Kidney (tissue), 14 donors: ENCODE measurements around the gene ATP6V1F. TPM values are rescaled to one million over a fixed set of nuclear protein-coding genes. Genes with fewer than 3 reads are reported as not detected.
A peak's percentile ranks its signal among the peaks of the same experiment; 100 is the strongest.

Source experiments
- DNase-seq, 5 donors: peaks; one replicate each; pipeline ENCODE4 v3.0.0-alpha.2; 2013 to 2020
- FAIRE-seq: peaks from 2 replicates; lab custom pipeline; 2012; peaks lifted over from hg19 to GRCh38; lab: Jason Lieb, UNC
- H3K27ac ChIP-seq, 2 donors: one replicate each; pipeline ENCODE4 v1.7.0; 2013; ENCODE audit warnings: low read depth in 2 of 2, low read length in 2 of 2, inconsistent platforms in 1 of 2
- H3K27me3 ChIP-seq: one replicate; pipeline ENCODE4 v1.7.1; 2013; ENCODE audit warnings: low read length, inconsistent platforms; ENCODE audit not compliant: control insufficient read depth, insufficient read depth
- H3K36me3 ChIP-seq, 3 donors: one replicate each; pipeline versions ENCODE4 v1.7.0 to v1.7.1; 2013; ENCODE audit warnings: low read length in 3 of 3, control low read depth in 1 of 3, inconsistent platforms in 1 of 3; ENCODE audit not compliant: insufficient read depth in 3 of 3, control insufficient read depth in 2 of 3
- H3K4me1 ChIP-seq, 3 donors: one replicate each; pipeline versions ENCODE4 v1.7.0 to v1.7.1; 2013; ENCODE audit warnings: low read length in 3 of 3, inconsistent platforms in 1 of 3, low read depth in 1 of 3; ENCODE audit not compliant: control insufficient read depth in 2 of 3, insufficient read depth in 2 of 3
- H3K4me3 ChIP-seq, 3 donors: one replicate each; pipeline versions ENCODE4 v1.7.0 to v1.8.1; 2013; ENCODE audit warnings: low read length in 3 of 3, control low read depth in 1 of 3, inconsistent platforms in 1 of 3
- H3K9ac ChIP-seq, 3 donors: one replicate each; pipeline versions ENCODE4 v1.7.0 to v1.7.1; 2013; ENCODE audit warnings: low read length in 3 of 3, control low read depth in 1 of 3, inconsistent platforms in 1 of 3
- H3K9me3 ChIP-seq, 3 donors: one replicate each; pipeline versions ENCODE4 v1.7.0 to v1.7.1; 2013; ENCODE audit warnings: low read length in 3 of 3, control low read depth in 1 of 3, inconsistent platforms in 1 of 3; ENCODE audit not compliant: control insufficient read depth in 2 of 3, insufficient read depth in 1 of 3
- CTCF ChIP-seq: IDR thresholded peaks from 3 replicates; pipeline ENCODE4 v1.5.1; 2012; ENCODE audit warnings: mild to moderate bottlenecking, moderate library complexity, borderline replicate concordance; ENCODE audit not compliant: insufficient read depth; ENCODE audit errors: extremely low read depth
- intact Hi-C: fragments of 100-400 bp; cut with DNase I; formaldehyde crosslinking; loops from one replicate; pipeline ENCODE4 v1.11.1; 2022
- polyA plus RNA-seq: library from polyadenylated mRNA; stranded (reverse); fragments of 350-450 nt; fragmentation: Illumina TruSeq; extraction: RNeasy Lipid Tissue Mini Kit (QIAGEN cat#74804); gene quantifications from one replicate; pipeline ENCODE4 v1.2.3, GENCODE V29; 2014; ENCODE audit warnings: low read depth, low replicate concordance; ENCODE audit not compliant: insufficient read depth
- total RNA-seq: library from RNA; stranded (reverse); fragmentation: NEBNext Ultra II Directional; extraction: Animal tissue kit (Norgen Biotek cat#: 25700); gene quantifications from one replicate; pipeline ENCODE4 v1.2.1, GENCODE V29; 2021
- donor health status: control.
- donor health status: control.
- donor health status: control.
- donor health status: control.
- donor health status: control.
- donor health status: DM: yes; HTN: yes; CAD: no.
- donor health status: Normal renal cell carcinoma (clear cell type).

The ATP6V1F gene
- total and polyA plus RNA-seq, 2 donors from 2014 or later: 161 to 684 TPM

- no peaks in the 10 kb centered on the region for H3K36me3 ChIP-seq
- TF ChIP-seq CTCF: no peak
- peaks cover 0 to 2% (median 0%) of the 10 kb centered on the region in 3 donors for H3K4me1 ChIP-seq
- intact Hi-C loops: no loop called here
- H3K27ac ChIP-seq: no peak overlapping the region
- DNase-seq (peak in 2 of 5 donors; percentile 24 to 37), FAIRE-seq (no peak)
- no peak overlapping the region for H3K4me3 ChIP-seq
- H3K9ac ChIP-seq: no peak overlapping the region
- no peaks in the 10 kb centered on the region for H3K9me3 ChIP-seq
- no peaks in the 10 kb centered on the region for H3K27me3 ChIP-seq
Observed at GRCh38 chr7:128875523-128875948, 12.9 kb downstream of the ATP6V1F start.

GRCh38 chr7:128876127-128876526 is 13.5 kb downstream of the ATP6V1F start:
- TF ChIP-seq CTCF: no peak
- intact Hi-C loops: no loop called here

GRCh38 chr7:128876586-128876977 is 13.9 kb downstream of the ATP6V1F start:
- Histone ChIP-seq H3K4me1 (peaks cover 0 to 2% (median 0%) of the 10 kb centered on the region in 3 donors), H3K27me3 (no peaks in the 10 kb centered on the region), H3K36me3 (no peaks in the 10 kb centered on the region), H3K9ac (no peak overlapping the region), H3K9me3 (no peaks in the 10 kb centered on the region), H3K27ac (no peak overlapping the region), H3K4me3 (no peak overlapping the region)
- no peak for FAIRE-seq
- peak in 1 of 5 donors; percentile 26 for DNase-seq
- intact Hi-C loops: no loop called here
- no peak for TF ChIP-seq CTCF

More at GRCh38 chr7:128876127-128876526, 13.5 kb downstream of the ATP6V1F start:
- DNase-seq (peak in 2 of 5 donors; percentile 18 to 19), FAIRE-seq (no peak)
- no peaks in the 10 kb centered on the region for H3K9me3 ChIP-seq
- H3K4me3 ChIP-seq: no peak overlapping the region
- H3K27me3 ChIP-seq: no peaks in the 10 kb centered on the region
- no peaks in the 10 kb centered on the region for H3K36me3 ChIP-seq
- H3K27ac ChIP-seq: no peak overlapping the region
- peaks cover 0 to 2% (median 0%) of the 10 kb centered on the region in 3 donors for H3K4me1 ChIP-seq
- H3K9ac ChIP-seq: no peak overlapping the region
